Transverse colon (tissue), 4 donors: ENCODE results near the gene ABAT. TPM values are rescaled to one million over a fixed set of nuclear protein-coding genes. Genes with fewer than 3 reads are reported as not detected.

ENCODE experiments used
- DNase-seq: peaks from one replicate; pipeline ENCODE4 v3.0.0-alpha.2; 2019
- H3K27ac ChIP-seq, 4 donors: fragments of 200-600 bp; sonication (generic); 2 replicates each; pipeline ENCODE4 v1.5.1; 2016 to 2018; ENCODE audit warnings: inconsistent platforms in 4 of 4
- H3K27me3 ChIP-seq: fragments of 200-600 bp; sonication (generic); 2 replicates; pipeline ENCODE4 v1.5.1; 2017; ENCODE audit warnings: inconsistent platforms
- H3K36me3 ChIP-seq, 4 donors: fragments of 200-600 bp; sonication (generic); 2 replicates each; pipeline ENCODE4 v1.5.1; 2017 to 2019; ENCODE audit warnings: inconsistent platforms in 4 of 4
- H3K4me1 ChIP-seq, 4 donors: fragments of 200-600 bp; sonication (generic); 2 replicates each; pipeline ENCODE4 v1.5.1; 2017 to 2020; ENCODE audit warnings: inconsistent platforms in 4 of 4
- H3K4me3 ChIP-seq, 4 donors: fragments of 200-600 bp; sonication (generic); 1 replicate in 1 of 4; 2 replicates in 3 of 4; pipeline versions ENCODE4 v1.5.1 to v1.6.1; 2017 to 2019; ENCODE audit warnings: inconsistent platforms in 4 of 4
- H3K9me3 ChIP-seq, 2 donors: fragments of 200-600 bp; sonication (generic); 2 replicates each; pipeline ENCODE4 v1.5.1; 2017 to 2019; ENCODE audit warnings: inconsistent platforms in 2 of 2
- EP300 ChIP-seq: sonication (generic); formaldehyde crosslinking; IDR thresholded peaks from one replicate; pipeline ENCODE4 v1.6.1; 2017; ENCODE audit warnings: antibody characterized with exemption, low read depth
- POLR2A ChIP-seq: fragments of 450-650 bp; IDR thresholded peaks from one replicate; pipeline ENCODE4 v1.6.1; 2016; ENCODE audit warnings: antibody characterized with exemption, mild to moderate bottlenecking, moderate library complexity
- POLR2AphosphoS5 ChIP-seq, 3 donors: sonication (generic); formaldehyde crosslinking; IDR thresholded peaks; one replicate each; pipeline ENCODE4 v1.6.1; 2016; ENCODE audit warnings: antibody characterized with exemption in 3 of 3
- WGBS, 2 donors: methylation state at CpG; one replicate each; pipeline ENCODE4 v1.1.5; 2018; ENCODE audit warnings: low coverage in 1 of 2; 5-methylcytosine and 5-hydroxymethylcytosine counted together
- in situ Hi-C, 4 donors: fragments of 200-750 bp; cut with MboI; loops; one replicate each; pipeline versions ENCODE4 v1.15.0 to v1.15.1; 2017; ENCODE audit warnings: low sequenced_read_pairs in 3 of 4, low pct_ligation_motif_present in 1 of 4, low pct_unique_long_range_greater_than_20kb in 1 of 4
- intact Hi-C: fragments of 100-400 bp; cut with DNase I; formaldehyde crosslinking; loops from one replicate; pipeline ENCODE4 v1.15.1; 2023; ENCODE audit warnings: low total_unique reads
- total RNA-seq, 4 donors: library from RNA; depleted of rRNA; stranded (reverse); fragments of >200 nt; gene quantifications; one replicate each; pipeline ENCODE4 v1.1.0, GENCODE V29; 2016
- TF ChIP-seq, protein P1 (sequence below), 5 experiments: fragments of 200-600 bp in 3 of 5; fragments of 450-650 bp in 2 of 5; sonication (generic) in 3 of 5; IDR thresholded peaks; 1 replicate in 2 of 5; 2 replicates in 3 of 5; pipeline ENCODE4 v1.5.1; 2016 to 2017; ENCODE audit warnings: antibody characterized with exemption in 5 of 5, inconsistent platforms in 3 of 5, mild to moderate bottlenecking in 2 of 5, moderate library complexity in 1 of 5

ABAT gene
- total RNA-seq, 4 donors from 2014 or later, result 15.7 to 35.2 (median 21.7) TPM

DNA sequence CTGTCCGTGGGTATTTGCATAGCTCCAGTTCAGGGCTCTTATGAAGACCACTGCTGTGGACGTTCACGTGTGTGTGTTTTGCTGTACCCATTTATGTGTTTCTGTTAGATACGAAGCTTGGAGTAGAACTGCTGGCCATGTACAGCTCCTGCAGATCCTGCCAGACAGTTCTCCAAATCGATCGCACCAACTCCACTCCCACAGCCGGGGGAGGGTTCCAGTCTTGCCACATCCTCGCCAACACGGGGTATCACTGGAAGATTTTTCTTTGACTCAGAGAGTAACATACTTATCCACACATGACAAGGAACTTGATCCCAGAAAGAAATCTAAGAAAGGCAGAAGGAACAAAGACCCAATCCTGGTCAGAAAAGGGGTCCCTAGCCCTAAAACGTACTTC, 85.6 kb downstream of the ABAT start:
- no peak overlapping the region for H3K27ac ChIP-seq
- WGBS, 2 donors, result 87 to 100% methylated on average over 1 to 10 of the region's 10 CpGs
- no peaks in the 10 kb centered on the region for H3K36me3 ChIP-seq
- intact Hi-C loops (no loop called here), in situ Hi-C loops (no loop called here)
- no peaks in the 10 kb centered on the region for H3K4me1 ChIP-seq
- TF ChIP-seq, protein P1, sequence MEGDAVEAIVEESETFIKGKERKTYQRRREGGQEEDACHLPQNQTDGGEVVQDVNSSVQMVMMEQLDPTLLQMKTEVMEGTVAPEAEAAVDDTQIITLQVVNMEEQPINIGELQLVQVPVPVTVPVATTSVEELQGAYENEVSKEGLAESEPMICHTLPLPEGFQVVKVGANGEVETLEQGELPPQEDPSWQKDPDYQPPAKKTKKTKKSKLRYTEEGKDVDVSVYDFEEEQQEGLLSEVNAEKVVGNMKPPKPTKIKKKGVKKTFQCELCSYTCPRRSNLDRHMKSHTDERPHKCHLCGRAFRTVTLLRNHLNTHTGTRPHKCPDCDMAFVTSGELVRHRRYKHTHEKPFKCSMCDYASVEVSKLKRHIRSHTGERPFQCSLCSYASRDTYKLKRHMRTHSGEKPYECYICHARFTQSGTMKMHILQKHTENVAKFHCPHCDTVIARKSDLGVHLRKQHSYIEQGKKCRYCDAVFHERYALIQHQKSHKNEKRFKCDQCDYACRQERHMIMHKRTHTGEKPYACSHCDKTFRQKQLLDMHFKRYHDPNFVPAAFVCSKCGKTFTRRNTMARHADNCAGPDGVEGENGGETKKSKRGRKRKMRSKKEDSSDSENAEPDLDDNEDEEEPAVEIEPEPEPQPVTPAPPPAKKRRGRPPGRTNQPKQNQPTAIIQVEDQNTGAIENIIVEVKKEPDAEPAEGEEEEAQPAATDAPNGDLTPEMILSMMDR (IDR thresholded peaks at IDR 0.05), result no peak
- TF ChIP-seq POLR2AphosphoS5 (IDR thresholded peaks at IDR 0.05), result no peak
- no peak for TF ChIP-seq EP300
- TF ChIP-seq POLR2A, result no peak
- H3K4me3 ChIP-seq, result no peak overlapping the region
- H3K27me3 ChIP-seq, result no peaks in the 10 kb centered on the region
- DNase-seq, result no peak
- no peaks in the 10 kb centered on the region for H3K9me3 ChIP-seq

DNA sequence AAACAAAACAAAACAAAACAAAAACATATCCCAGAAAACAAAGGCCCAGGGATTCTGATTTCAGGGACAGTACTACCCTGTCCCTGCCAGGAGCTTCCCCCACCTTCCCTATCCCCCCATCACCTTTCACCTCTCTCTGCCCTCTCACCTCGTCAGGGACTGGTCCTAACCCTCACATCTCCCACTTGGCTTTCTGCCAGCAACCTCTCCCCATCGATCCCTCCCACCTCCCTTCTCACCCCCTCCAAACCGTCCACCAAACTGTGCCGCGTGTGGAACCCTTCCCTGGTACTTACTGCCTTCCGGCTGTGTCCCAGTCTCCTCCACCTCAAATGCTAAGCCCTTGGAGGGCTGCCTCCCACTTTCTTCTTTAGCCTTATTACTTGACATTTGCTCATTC, 86.7 kb downstream of the ABAT start:
- Histone ChIP-seq H3K27me3 (no peaks in the 10 kb centered on the region), H3K36me3 (no peaks in the 10 kb centered on the region), H3K4me3 (no peak overlapping the region), H3K9me3 (no peaks in the 10 kb centered on the region), H3K4me1 (no peaks in the 10 kb centered on the region), H3K27ac (no peak overlapping the region)
- DNase-seq, result no peak
- in situ Hi-C loops (no loop called here), intact Hi-C loops (no loop called here)
- no peak for TF ChIP-seq EP300
- TF ChIP-seq, protein P1 (IDR thresholded peaks at IDR 0.05), result no peak
- no peak for TF ChIP-seq POLR2AphosphoS5 (IDR thresholded peaks at IDR 0.05)
- TF ChIP-seq POLR2A, result no peak
- 83 to 92% methylated on average over 2 to 6 of the region's 6 CpGs for WGBS, 2 donors

DNA sequence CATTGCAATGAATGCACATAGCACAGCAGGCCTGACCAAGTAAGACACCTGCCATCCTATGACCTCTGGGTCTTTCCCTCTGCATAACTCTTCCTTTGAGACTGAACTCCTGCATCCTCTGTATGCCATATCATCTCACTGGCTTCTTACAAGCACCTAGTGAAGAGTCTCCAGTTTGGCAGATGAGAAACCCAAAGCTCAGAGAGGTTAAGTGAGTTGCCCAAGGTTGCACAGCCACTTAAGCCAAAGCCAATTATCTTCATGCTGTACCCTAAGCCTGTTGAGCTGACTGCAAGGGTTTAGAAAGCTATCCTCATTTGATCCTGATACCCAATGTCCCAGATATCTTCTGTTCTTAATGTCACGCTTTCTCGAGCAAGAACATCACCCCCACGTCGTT, 87.8 kb downstream of the ABAT start:
- no peak overlapping the region for H3K4me3 ChIP-seq
- intact Hi-C loops, result no loop called here
- in situ Hi-C loops, result no loop called here
- H3K27me3 ChIP-seq, result no peaks in the 10 kb centered on the region
- no peak for DNase-seq
- H3K36me3 ChIP-seq, result no peaks in the 10 kb centered on the region
- no peak overlapping the region for H3K27ac ChIP-seq
- 91 to 94% methylated on average over 4 of the region's 4 CpGs for WGBS, 2 donors
- no peaks in the 10 kb centered on the region for H3K4me1 ChIP-seq
- TF ChIP-seq POLR2AphosphoS5 (IDR thresholded peaks at IDR 0.05), result no peak
- TF ChIP-seq, protein P1 (IDR thresholded peaks at IDR 0.05), result no peak
- no peak for TF ChIP-seq POLR2A
- TF ChIP-seq EP300, result no peak
- H3K9me3 ChIP-seq, result no peaks in the 10 kb centered on the region

DNA sequence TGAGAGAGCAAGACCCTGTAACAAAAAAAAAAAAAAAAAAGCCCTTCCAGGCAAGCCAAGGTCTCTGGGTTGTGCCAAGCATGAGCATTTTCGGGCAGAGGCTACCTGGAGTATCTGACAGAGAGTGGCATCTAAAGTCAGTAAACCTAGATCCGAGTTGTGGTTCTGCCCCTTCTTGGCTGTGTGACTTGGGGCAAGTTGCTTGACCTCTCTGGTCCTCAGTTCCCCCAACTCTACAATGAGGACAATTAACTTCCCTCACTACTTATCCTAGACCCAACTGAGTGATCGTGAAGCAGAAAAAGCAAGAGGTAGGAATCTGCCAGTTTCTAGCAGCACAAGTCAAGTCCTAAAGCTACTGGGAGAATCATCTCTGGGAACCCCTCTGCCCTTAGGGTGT, 88.7 kb downstream of the ABAT start:
- TF ChIP-seq POLR2AphosphoS5 (IDR thresholded peaks at IDR 0.05) (no peak), POLR2A (no peak), EP300 (no peak)
- TF ChIP-seq, protein P1 (IDR thresholded peaks at IDR 0.05), result no peak
- no peak for DNase-seq
- no peaks in the 10 kb centered on the region for H3K27me3 ChIP-seq
- intact Hi-C loops, result no loop called here
- 90 to 98% methylated on average over 2 to 3 of the region's 3 CpGs for WGBS, 2 donors
- H3K27ac ChIP-seq, result no peak overlapping the region
- H3K4me3 ChIP-seq, result no peak overlapping the region
- in situ Hi-C loops, result no loop called here
- H3K9me3 ChIP-seq, result no peaks in the 10 kb centered on the region
- H3K4me1 ChIP-seq, result no peaks in the 10 kb centered on the region
- H3K36me3 ChIP-seq, result no peaks in the 10 kb centered on the region
